Stimulated activated CD4-positive, alpha-beta T cell treated with anti-CD3 and anti-CD28 coated beads, Interleukin-1b, Interleukin-23, amount 100 ng/mL, for 1 hour (primary cell): ENCODE results near the gene FAM228B.
"Not testable (repeated sequence)": the region's sequence is repeated elsewhere in the genome, so short reads cannot be mapped to it uniquely, and the experiment has no call there.

Source experiments
- DNase-seq, 2 donors: peaks; one replicate each; pipeline ENCODE4 v3.0.0-alpha.2; 2020; ENCODE audit warnings: low read depth in 2 of 2

The FAM228B gene

GRCh38 chr2:24102677-24103076 is 20.6 kb upstream of the FAM228B start:
- no peak for DNase-seq

DNA sequence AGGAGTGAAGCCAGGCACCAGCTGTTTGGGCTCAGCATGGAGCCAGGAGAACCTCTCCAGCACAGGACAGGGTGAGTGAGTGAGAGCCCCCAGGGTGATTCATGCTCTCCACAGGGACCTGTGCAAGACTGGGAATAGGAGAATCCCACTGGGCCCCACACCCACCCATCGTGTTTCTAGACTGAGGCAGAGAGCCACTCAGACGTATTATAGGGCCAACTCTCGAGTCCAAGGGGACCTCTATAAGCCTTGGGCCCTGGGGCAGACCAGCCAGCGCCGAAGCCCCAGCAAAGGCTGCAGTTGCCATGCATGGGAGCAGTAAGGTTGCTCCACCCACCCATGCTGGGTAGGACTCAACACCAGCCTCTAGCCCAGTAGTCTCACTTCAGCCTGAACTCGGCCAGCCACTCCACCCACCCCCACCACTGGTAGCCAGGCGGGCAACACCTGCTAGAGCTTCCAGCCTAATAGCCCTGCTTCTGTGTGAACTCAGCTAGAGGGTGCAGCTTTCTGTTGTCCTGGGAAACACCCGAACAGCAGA is 19.1 kb upstream of the FAM228B start:
- no peak for DNase-seq

DNA sequence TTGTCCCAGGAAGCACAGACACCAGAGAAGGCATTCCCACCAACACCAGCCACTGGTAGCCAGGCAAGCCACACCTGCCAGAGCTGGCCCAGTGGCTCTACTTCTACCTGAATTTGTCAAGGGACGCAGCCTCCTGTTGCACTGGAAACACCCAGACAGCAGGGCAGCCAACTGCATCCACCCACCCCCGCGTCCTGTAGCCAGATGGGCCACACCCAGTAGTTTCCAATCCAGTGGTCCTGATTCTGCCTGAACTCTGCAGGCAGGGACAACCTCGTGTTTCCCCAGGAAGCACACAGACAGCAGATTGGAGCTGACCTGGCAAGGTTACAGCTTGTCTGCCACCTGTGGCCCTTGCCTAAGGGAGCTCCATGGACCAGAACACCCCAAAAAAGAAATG is 18.4 kb upstream of the FAM228B start:
- no peak for DNase-seq

DNA sequence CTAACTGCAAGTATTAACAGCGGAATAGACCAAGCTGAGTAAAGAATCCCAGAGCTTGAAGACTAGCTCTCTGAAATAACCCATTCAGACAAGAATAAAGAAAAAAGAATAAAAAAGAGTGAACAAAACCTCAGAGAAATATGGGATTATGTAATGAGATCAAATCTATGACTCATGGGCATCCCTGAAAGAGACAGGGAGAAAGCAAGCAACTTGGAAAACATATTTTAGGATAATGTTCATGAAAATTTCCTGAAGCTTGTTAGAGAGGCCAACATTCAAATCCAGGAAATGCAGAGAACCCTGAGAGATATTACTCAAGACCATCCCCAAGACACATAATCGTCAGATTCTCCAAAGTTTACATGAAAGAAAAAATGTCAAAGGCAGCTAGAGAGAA is 17.5 kb upstream of the FAM228B start:
- DNase-seq = no peak

- DNase-seq = no peak
Observed at GRCh38 chr2:24106786-24107185, 16.5 kb upstream of the FAM228B start.

- no peak for DNase-seq
Observed at GRCh38 chr2:24107336-24107735, 15.9 kb upstream of the FAM228B start.

GRCh38 chr2:24109431-24109830 is 13.8 kb upstream of the FAM228B start:
- not testable (repeated sequence) for DNase-seq

DNA sequence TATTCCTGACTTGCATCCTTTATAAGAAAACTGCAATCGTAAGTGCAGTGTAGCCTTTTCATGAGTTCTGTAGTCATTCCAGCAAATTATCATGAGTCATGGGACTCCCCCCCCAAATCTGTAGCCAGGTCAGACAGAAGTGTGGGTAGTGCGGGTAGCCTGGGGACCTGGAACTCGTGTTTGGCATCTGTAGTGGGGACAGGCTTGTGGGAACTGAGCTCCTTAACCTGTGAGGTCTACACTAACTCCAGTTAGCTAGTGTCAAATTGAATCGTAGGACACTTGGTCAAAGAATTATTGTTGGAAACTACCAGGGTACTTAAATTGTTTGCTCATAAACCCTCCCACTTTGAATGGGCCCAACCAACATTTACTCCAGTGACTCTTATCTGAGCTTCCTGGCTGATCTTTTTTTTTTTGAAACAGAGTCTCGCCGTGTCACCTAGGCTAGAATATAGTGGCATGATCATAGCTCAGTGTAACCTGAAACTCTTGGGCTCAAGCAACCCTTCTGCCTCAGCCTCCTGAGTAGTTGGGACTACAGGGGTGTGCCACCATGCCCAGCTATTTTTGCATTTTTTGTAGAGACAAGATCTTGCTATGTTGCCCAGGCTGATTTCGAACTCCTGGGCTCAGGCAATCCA is 12.5 kb upstream of the FAM228B start:
- DNase-seq = no peak

GRCh38 chr2:24111407-24111901 is 11.8 kb upstream of the FAM228B start:
- DNase-seq = no peak

GRCh38 chr2:24115057-24115456 is 8.2 kb upstream of the FAM228B start:
- DNase-seq = no peak

GRCh38 chr2:24117902-24118301 is 5.4 kb upstream of the FAM228B start:
- DNase-seq = no peak

DNA sequence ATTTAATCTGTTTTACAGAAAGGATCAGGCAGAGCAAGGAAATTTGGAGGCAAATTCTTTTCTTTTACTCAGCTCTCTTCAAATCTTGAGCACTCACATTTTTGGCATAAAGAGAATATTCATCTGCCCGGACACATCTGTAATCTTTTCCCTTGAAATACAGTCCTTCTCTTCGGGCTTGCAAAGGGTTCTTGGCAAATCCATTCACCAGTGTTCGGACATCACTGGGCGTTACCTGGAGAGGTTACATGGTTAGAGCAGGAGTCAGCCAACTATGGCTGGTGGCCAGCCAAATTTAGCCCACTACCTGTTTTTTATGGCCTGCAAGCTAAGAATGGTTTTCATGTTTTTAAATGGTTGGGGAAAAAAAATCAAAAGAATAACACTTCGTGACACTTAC is 2.2 kb upstream of the FAM228B start:
- DNase-seq = no peak

GRCh38 chr2:24121469-24121868 is 1.8 kb upstream of the FAM228B start:
- no peak for DNase-seq

DNA sequence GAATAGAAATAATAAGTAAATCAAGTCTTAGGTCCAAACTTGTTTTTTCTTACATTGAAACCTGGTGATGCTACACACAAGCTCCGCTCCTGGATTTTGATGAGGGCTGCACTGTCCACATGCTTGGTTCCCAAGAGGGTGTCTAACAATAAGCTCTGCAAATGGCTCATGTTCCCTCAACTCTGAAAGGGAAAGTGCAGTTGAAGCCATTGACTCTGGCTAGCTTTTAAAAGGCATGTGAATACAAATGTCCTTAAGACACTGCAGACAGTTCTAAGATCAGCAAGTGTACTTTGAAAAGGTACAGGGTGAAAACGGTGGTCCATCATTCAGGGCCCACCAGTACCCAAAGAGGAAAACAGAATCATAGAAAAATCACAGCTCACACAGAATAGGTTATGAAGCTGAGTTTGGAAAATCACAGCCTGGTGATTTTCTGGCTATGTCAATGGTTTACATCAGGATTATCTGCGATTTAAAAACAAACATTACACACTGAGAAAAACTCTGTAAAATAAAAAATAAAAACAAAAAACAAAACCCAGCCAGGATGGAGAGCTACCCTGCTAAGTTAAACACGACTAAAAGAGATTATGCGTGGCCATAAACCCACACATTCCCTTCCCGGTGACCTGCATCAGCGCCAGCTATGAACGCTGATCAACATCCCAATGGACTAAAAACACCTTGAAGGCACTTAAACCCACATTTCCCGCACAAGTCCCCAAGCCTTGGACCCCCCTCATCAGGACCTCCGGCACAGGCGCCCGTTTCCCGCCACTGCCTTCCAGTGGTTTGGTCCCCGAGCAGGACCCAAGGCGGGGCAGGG is 689 bp upstream of the FAM228B start:
- DNase-seq = no peak

DNA sequence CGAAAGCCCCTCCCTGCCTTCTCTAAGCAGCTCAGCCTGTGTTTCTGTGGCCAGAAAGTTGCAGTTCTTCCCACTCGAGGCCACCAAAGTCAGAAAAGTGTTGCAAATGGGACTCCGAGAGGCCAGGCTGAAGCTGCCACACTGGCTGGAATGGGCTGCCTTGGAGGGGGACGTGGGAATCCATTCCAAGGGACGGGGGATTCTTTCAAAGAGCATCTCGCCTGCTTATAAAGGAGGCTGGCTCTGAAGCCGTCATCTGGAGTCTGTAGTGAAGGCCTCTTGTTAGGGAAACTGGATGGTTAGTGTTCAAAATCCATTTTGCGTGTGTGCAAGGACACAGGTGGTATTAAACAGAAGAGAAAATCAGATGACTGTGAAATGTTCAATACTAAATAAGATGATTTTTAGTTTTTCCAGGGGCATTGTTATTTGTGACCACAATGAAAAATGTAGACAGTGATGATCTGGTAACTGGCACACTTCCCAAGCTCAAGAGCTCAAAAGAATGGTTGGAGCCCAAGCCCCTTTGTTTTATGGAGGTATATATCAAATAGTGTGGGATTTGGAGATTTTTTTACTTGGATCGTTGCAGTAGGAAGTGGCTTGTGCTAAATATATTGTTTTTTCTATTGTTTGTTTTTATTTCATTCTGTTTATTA is 782 bp downstream of the FAM228B start:
- no peak for DNase-seq

DNA sequence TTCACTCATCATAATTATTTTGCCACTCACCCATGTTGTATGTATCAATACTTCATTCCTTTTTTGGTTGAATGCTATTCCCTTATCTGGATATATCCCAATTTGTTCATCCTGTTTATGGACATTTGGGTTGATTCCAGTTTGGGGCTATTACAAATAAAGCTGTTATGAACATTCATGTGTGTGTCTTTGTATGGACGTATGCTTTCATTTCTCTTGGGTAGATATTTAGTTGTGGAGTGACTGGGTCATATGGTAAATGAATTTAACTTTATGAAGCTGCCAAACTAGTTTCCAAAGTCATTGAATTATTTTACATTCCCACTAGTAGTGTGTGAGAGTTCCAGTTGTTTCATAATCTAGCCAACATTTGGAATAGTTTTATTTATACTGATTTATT is 2.7 kb downstream of the FAM228B start:
- DNase-seq = no peak

- DNase-seq = no peak
Observed at GRCh38 chr2:24132543-24132942, 9.3 kb downstream of the FAM228B start.

GRCh38 chr2:24140305-24140704 is 17.0 kb downstream of the FAM228B start:
- not testable (repeated sequence) for DNase-seq

DNA sequence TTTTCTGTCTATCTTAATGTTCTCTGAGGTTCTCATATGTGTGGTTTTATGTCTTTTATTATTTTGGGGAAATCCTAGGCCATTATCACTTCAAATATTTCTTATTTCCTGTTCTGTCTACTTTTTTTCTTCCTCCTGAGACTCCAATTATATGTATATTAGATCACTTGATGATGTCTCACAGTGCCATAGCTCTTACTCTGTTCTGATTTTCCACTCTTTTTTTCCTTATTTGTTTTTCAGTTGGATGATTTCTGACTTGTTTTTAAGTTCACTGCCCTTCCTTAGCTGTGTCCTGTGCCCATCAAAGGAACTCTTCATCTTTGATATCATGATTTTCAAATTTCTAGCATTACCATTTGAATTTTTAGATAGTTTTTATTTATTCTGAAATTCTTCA is 24.1 kb downstream of the FAM228B start:
- DNase-seq = no peak

GRCh38 chr2:24152413-24153197 is 29.3 kb downstream of the FAM228B start:
- DNase-seq = no peak

GRCh38 chr2:24153478-24153877 is 30.2 kb downstream of the FAM228B start:
- DNase-seq = no peak

DNA sequence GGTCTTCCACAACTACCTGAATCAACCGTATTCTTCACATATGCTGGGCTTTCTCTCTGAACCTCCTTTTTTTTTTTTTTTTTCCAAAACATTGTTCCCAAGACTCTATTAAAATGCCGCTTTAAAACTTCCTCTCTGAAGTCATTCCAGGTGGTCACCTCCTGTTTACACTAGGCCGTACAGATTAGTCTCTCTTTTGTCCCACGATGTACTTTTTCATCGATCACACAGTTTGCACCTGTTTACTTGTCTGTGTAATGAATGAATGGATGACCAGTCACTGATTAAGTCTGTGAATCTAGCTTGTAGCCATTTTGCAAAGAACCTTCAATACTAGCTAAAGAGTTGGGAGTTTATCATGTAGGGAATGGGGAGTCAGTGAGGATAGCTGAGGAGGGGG is 34.9 kb downstream of the FAM228B start:
- no peak for DNase-seq
